Measurements from ENCODE around the gene FLNB.
"Not testable (repeated sequence)": the region's sequence is repeated elsewhere in the genome, so short reads cannot be mapped to it uniquely, and the experiment has no call there.

FLNB gene

DNA sequence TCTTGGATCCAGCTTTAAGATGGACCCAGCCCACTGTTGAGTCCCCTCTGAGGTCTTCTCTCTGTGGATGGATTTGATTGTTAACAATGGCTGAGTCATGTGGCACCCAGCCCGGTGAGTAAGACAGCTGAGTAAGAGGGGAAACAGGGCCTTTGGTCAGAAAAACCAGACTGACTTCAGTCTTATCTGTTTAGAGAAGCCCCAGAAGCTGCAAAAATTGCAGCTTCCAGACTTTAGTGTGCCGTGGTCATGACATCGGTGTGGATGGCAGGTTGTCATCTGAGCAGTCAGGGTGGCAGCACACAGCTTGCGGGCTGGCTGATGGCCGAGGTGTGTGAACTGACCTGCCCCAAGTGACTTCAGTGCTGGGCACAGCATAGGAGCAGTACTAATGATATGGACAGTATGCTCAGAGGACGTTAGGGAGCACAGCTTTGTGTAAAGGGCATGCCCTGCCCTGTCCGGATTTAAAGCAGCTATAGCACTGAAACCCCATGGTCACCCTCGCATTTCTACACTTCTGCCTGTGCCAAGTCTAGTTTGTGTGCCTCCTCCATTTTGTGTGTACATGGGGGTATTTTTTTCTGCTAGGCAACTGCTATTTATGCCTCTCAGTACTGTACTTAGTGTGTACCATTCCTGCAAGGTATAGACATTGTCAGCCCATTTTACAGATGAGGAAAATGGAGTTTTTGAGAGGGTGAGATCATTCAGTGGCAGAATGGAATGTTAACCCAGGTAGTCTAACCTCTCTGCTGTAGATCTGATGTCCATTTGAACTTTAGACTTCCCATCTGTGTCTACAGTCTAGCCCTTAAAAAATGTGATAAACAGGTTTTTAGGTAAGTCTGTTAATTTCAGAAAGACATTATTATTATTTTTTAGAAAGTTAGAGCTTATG lies 44.4 kb downstream of the FLNB start:
- Mint-ChIP-seq H3K4me3 (no peak overlapping the region), H3K36me3 (peaks cover 2% of the 10 kb centered on the region), H3K27ac (no peak overlapping the region), H3K9me3 (no peaks in the 10 kb centered on the region), H3K27me3 (no peaks in the 10 kb centered on the region), H3K4me1 (no peaks in the 10 kb centered on the region)
- CTCF ChIA-PET = interaction anchor here (1.3 kb wide), 1 partner anchor 125 kb away, joined by 4 read pairs; no protein-coding TSS in a partner anchor
- no peak for DNase-seq

DNA sequence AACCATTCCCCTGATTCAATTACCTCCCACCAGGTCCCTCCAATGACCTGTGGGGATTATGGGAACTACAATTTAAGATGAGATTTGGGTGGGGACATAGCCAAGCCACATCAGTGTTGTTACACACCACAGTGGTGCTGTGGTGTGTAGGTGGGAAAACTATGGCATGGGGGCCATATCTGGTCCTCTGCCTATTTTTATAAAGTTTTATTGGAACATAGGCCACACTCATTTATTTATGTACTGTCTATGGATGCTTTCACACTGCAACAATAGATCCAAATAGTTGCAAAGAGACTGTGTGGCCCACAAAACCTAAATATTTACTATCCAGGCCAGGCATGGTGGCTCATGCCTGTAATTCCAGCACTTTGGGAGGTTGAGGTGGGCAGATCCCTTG lies 46.4 kb downstream of the FLNB start:
- peaks cover 2% of the 10 kb centered on the region for H3K36me3 Mint-ChIP-seq
- H3K9me3 Mint-ChIP-seq = no peaks in the 10 kb centered on the region
- no peak for DNase-seq
- no peak overlapping the region for H3K4me3 Mint-ChIP-seq
- no peaks in the 10 kb centered on the region for H3K4me1 Mint-ChIP-seq
- H3K27me3 Mint-ChIP-seq = no peaks in the 10 kb centered on the region
- no peak overlapping the region for H3K27ac Mint-ChIP-seq
- CTCF ChIA-PET = no interaction called here

DNA sequence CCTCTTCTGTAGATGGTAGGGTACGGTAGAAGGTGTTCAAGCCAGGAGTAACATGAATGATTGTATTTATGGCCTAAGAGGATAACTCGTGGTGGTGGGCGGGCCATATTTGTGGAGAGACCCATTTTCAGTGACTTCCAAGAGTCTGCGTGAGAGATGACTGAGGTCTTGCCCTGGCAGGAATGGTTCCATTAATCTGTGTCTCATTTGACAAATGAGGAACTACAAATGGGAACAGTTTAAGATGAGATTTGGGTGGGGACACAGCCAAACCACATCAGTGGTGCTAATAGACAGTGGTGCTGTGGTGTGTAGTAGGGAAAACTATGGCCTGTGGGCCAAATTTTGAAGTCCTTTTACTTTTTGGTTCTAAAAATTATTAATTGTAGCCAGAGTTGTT lies 47.1 kb downstream of the FLNB start:
- peaks cover 2% of the 10 kb centered on the region for H3K36me3 Mint-ChIP-seq
- H3K27ac Mint-ChIP-seq = no peak overlapping the region
- CTCF ChIA-PET = no interaction called here
- DNase-seq = no peak
- no peak overlapping the region for H3K4me3 Mint-ChIP-seq
- H3K27me3 Mint-ChIP-seq = no peaks in the 10 kb centered on the region
- no peaks in the 10 kb centered on the region for H3K4me1 Mint-ChIP-seq
- no peaks in the 10 kb centered on the region for H3K9me3 Mint-ChIP-seq

- H3K27me3 Mint-ChIP-seq, H3K9me3 Mint-ChIP-seq, DNase-seq, CTCF ChIA-PET, H3K4me3 Mint-ChIP-seq, H3K36me3 Mint-ChIP-seq, H3K27ac Mint-ChIP-seq, H3K4me1 Mint-ChIP-seq: not testable (repeated sequence)
Measured at GRCh38 chr3:58055891-58056290, 47.7 kb downstream of the FLNB start.

DNA sequence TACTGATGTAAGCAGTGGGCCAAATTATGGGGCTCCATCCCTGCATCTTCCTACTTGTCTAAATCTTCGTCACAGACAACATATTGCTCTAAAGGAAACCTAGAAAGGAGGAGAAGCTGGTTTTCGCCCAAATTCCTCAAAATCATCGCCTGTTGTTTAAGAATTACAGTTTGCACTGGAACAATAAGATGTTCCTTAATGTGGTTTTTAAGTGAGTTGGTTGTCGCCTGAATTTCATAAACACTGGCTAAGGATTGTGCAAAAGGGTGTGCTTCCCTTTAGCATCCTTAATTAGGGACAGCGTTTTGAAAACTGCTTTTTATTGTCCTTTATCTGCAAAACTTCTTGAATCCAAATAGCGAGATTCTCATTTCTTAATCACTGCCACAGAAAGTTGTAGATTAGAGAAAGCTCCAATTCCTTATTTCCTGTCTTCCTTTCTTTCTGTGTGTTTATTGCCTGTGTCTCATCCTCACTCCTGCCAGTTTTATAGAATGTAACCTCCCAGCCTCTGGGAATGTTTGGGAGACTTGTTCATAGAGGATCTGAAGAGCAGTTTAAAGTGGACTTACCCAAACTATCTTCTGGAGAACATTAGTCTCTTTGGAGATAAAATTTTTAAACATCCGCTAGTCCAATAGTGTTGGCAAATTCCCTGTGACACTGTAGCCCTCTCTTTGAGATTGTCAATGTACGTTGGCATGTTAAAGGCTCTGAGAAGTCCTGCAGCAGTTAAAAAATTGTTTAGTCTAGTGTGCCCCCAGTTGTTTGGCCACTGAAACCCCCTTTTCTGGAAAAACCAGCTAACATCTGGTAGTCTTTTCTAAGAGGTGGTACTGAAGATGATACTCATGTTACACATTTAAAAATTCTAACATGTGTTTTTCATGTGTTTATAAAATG lies 50.4 kb downstream of the FLNB start:
- Mint-ChIP-seq H3K36me3 (peaks cover 2% of the 10 kb centered on the region), H3K4me3 (no peak overlapping the region), H3K27ac (no peak overlapping the region), H3K27me3 (no peaks in the 10 kb centered on the region), H3K9me3 (no peaks in the 10 kb centered on the region), H3K4me1 (no peaks in the 10 kb centered on the region)
- CTCF ChIA-PET = interaction anchor here (0.6 to 1.1 kb wide), 3 partner anchors 94 to 129 kb away, joined by 3 to 4 read pairs (median 3); no protein-coding TSS in a partner anchor
- no peak for DNase-seq

DNA sequence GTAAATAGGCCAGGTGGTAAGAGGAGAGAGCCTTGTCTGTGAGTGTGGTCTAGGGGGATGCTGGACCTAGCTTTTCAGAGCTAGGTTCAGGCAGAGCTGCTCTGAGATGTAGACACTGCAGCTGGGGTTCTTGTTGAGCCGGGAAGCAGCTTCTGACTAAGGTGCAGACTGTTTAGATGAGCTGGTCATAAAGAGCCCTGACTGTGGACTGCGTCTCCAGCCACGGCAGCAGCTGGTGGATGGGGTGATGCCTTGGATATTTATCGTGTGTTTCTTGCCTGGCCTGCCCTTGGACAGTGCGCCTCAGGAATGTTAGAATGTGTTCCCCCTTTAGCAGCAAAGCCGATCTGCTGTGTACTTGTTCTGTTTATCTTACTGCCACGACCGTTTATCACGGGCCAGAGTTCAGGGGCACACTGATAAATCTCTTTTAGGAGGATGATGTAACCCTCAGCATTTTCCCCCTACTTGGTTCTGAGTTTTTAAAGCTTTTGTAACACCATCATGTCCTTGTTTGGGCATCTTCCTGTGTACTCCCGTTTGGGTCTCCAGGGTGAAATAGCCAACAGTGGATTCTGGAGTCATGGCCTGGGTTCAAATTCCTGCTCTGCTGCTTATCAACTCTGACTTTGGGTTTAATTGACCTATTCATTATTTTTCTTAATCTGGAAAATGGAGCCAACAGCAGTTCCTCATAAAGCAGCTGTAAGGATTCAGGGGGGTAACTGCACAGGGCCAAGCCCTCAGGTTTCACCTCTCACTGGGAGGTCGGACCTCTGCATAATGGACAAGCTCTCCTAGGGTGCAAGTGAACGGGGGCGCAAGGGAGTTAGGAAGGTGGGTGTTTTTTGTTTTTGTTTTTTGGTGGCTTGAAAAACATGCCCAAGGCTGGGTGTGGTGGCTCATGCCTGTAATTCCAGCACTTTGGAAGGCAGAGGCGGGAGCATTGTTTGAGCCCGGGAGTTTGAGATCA lies 51.4 kb downstream of the FLNB start:
- no peak overlapping the region for H3K27ac Mint-ChIP-seq
- H3K4me3 Mint-ChIP-seq = no peak overlapping the region
- H3K9me3 Mint-ChIP-seq = no peaks in the 10 kb centered on the region
- no peak for DNase-seq
- no peaks in the 10 kb centered on the region for H3K36me3 Mint-ChIP-seq
- CTCF ChIA-PET = interaction anchor here (0.6 to 1.1 kb wide), 3 partner anchors 93 to 128 kb away, joined by 3 to 4 read pairs (median 3); no protein-coding TSS in a partner anchor
- H3K27me3 Mint-ChIP-seq = no peaks in the 10 kb centered on the region
- H3K4me1 Mint-ChIP-seq = no peaks in the 10 kb centered on the region

DNA sequence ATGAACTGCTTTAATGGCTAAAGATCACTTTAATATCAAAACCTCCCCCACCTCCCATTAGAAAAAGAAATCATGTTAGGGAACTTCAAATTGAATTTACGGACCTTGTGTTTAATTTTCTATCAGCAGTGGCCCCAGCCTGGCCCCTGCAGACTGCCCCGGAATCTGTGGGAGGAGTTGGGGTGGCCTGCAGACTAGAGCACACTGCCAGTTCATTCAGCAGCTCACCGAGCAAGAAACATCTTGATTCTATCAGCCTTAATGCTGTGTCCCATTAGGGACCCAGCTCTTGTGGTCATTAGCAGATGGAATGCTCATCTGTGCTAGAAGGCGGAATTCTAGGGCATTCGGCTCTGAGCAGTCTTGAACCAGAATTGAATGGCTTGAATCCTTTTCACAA lies 54.2 kb downstream of the FLNB start:
- Mint-ChIP-seq H3K4me1 (no peaks in the 10 kb centered on the region), H3K27me3 (no peaks in the 10 kb centered on the region), H3K36me3 (no peaks in the 10 kb centered on the region), H3K27ac (no peak overlapping the region), H3K4me3 (no peak overlapping the region), H3K9me3 (no peaks in the 10 kb centered on the region)
- no peak for DNase-seq
- CTCF ChIA-PET = interaction anchor here (0.7 kb wide), 1 partner anchor 115 kb away, joined by 3 read pairs; no protein-coding TSS in a partner anchor

DNA sequence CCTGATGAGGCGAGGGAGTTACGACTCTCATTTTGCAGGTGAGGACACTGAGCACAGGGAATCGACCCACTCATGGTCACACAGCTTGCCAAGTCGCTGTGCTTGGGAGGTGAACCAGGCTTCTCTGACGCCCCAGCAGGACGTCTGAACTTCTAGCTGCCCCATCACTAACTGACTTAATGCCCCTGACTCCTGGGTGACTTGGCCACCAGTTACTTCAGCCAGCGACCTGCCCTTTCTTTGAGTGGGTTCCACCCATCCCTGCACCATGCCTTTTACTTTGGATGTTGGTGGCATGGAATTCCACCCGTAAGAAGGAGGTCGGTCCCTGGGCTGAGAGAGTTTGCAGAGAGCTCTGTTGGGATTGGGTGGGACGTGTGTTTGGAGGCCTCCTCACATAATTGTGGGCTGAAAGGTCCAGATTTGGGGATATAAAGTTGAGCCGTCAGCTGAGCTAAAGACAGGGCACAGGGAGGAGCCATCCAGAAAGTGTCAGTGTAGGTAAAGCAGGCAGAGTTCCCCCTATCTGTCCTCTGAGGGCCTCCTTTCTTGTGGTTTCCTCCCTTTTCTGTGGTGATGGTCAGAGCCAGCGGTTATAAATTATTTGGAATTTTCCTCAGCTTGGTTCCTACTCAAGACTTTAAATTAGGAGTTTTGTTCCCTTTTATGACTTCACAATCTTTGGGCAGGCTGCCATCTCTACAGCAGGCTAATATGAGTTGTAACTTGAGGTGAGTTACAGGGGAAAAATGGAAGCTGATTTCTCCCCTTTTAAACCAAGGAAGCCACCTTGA lies 55.0 kb downstream of the FLNB start:
- Mint-ChIP-seq H3K4me3 (no peak overlapping the region), H3K9me3 (no peaks in the 10 kb centered on the region), H3K4me1 (no peaks in the 10 kb centered on the region), H3K27ac (no peak overlapping the region), H3K36me3 (no peaks in the 10 kb centered on the region), H3K27me3 (no peaks in the 10 kb centered on the region)
- DNase-seq = no peak
- CTCF ChIA-PET = interaction anchor here (0.7 to 1.3 kb wide), 2 partner anchors 9 to 21 kb away, joined by 3 to 4 read pairs; no protein-coding TSS in a partner anchor

DNA sequence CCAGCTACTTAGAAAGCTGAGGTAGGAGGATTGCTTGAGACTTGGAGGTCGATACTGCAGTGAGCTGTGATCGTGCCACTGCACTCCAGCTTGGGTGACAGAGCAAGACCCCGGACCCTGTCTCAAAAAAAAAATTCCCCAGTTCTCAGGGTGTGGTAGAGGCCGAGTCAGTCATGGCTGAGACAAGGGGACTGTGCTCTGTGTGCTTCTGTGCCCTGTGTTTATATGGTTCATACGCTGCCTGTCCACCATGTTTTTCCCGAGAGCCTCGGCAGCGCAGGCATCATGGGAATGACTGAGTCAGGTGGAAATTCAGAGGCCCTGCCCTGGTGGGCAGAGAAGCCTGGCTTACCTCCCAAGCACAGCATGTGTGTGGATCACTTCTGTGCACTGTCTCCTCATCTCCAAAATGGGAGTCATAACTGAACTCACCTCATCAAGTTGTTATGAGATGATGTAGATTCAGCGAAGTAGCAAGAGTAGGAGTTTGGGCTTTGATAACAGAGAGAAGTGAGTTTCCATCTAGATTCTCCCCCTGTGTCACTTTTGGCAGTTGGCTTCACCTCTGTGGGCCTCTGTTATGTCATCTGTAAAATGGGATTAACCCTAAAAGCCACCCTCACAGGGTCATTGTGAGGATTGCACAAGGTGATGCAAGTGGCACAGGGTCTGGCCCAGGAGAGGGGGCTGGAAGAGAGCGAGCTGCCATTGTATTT lies 56.9 kb downstream of the FLNB start:
- Mint-ChIP-seq H3K27me3 (no peaks in the 10 kb centered on the region), H3K27ac (no peak overlapping the region), H3K36me3 (no peaks in the 10 kb centered on the region), H3K4me3 (no peak overlapping the region), H3K9me3 (no peaks in the 10 kb centered on the region), H3K4me1 (no peaks in the 10 kb centered on the region)
- DNase-seq = no peak
- CTCF ChIA-PET = no interaction called here

DNA sequence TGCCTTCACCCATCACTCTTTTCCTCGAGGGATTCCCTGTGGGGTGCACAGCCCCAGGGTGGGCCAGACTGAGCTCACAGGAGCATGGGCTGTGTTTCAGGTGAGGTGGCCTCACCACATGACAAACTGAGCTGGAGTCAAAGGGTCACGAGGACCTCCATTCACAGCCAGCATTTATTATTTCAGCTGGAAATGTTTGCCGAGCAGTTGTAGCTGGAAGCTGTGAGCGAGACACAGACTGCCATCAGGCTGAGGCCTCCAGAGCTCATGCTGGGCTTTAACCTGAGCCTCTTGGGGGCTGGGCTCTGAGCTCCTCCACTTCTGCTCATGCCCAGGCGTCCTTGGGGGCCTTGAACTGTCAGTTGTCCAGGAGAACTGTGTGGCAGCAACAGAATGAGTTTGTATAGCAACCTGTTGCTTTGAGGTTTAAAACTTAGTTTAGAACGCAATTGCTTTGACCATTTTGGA lies 57.5 kb downstream of the FLNB start:
- H3K9me3 Mint-ChIP-seq = no peaks in the 10 kb centered on the region
- CTCF ChIA-PET = no interaction called here
- no peaks in the 10 kb centered on the region for H3K4me1 Mint-ChIP-seq
- no peaks in the 10 kb centered on the region for H3K27me3 Mint-ChIP-seq
- DNase-seq = no peak
- H3K36me3 Mint-ChIP-seq = no peaks in the 10 kb centered on the region
- H3K27ac Mint-ChIP-seq = no peak overlapping the region
- H3K4me3 Mint-ChIP-seq = no peak overlapping the region

- H3K9me3 Mint-ChIP-seq = no peaks in the 10 kb centered on the region
- H3K4me3 Mint-ChIP-seq = no peak overlapping the region
- DNase-seq = no peak
- H3K4me1 Mint-ChIP-seq = no peaks in the 10 kb centered on the region
- no peaks in the 10 kb centered on the region for H3K27me3 Mint-ChIP-seq
- CTCF ChIA-PET = interaction anchor here (0.7 kb wide), 1 partner anchor 100 kb away, joined by 3 read pairs; no protein-coding TSS in a partner anchor
- no peaks in the 10 kb centered on the region for H3K36me3 Mint-ChIP-seq
- no peak overlapping the region for H3K27ac Mint-ChIP-seq
Measured at GRCh38 chr3:58066842-58067241, 58.6 kb downstream of the FLNB start.

DNA sequence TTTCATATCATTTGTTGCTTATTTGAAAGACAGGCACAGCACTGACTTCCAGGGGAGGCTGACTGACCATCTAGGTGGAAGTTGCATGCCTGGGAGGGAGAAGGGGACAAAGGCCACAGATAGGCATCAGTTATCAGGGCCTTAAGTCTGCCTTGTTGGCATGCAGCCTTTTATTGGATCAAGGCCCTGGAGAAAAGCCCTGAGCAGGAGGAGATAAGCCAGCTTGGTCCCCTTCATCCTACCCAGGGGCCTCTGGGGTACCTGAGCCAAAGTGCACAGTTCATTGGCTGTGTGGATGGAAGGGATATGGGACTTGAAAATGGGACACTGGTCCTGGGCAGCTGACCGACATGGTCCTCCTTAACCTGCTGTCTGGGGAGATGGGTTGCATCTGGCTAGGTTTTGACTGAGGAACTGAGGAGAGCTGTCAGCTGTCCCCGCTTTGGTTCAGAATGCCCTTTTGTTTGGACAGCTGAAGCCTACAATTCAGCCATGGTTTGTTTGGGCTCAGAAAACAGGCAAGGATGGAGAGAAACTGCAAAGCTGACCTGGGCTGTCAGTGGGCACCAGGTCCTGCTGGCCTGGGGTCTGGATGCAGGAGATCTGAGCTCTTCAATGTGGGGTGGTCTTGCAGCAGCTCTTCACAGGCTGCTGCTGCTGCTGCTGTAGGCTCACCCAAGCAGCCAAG lies 60.0 kb downstream of the FLNB start:
- no peak for DNase-seq
- CTCF ChIA-PET = no interaction called here

More for the DNA sequence above, 60.0 kb downstream of the FLNB start:
- Mint-ChIP-seq H3K27ac (no peak overlapping the region), H3K4me1 (no peaks in the 10 kb centered on the region), H3K27me3 (no peaks in the 10 kb centered on the region), H3K4me3 (no peak overlapping the region), H3K36me3 (no peaks in the 10 kb centered on the region), H3K9me3 (no peaks in the 10 kb centered on the region)

Measured in activated naive CD4-positive, alpha-beta T cell treated with anti-CD3 and anti-CD28 coated beads, Interleukin-2, amount 10 ng/mL, durations not matched to agents 7 days and 5 days (primary cell).